WTC11 (cell line): ENCODE measurements around the gene NEMP2. TPM values are rescaled to one million over a fixed set of nuclear protein-coding genes. Genes with fewer than 3 reads are reported as not detected.
"Not testable (repeated sequence)": the region's sequence is repeated elsewhere in the genome, so short reads cannot be mapped to it uniquely, and the experiment has no call there.

Source experiments
- ATAC-seq: fragments of 200-7000 bp; cut with Tn5 transposase; 2 replicates; pipeline ENCODE4 v1.10.0; 2021; ENCODE audit warnings: mild to moderate bottlenecking, moderate library complexity
- CTCF ChIA-PET: fragments of 300-600 bp; sonication (Branson Sonifier 250); formaldehyde crosslinking; loops from one replicate; lab custom pipeline; 2021; ENCODE audit warnings: antibody characterized with exemption; lab: Charles Lee
- POLR2A ChIA-PET: fragments of 350-600 bp; sonication (Branson Sonifier 250); formaldehyde crosslinking; loops from one replicate; lab custom pipeline; 2021; ENCODE audit warnings: antibody characterized with exemption; lab: Charles Lee
- DNase-seq: peaks from one replicate; pipeline ENCODE4 v3.0.0; 2021; ENCODE audit warnings: low spot score
- H3K27ac Mint-ChIP-seq: 2 replicates; pipeline ENCODE4 v1.8.0; 2021; ENCODE audit warnings: mixed read lengths
- H3K27me3 Mint-ChIP-seq: 2 replicates; pipeline ENCODE4 v1.8.0; 2021; ENCODE audit warnings: low read depth, mild to moderate bottlenecking, moderate library complexity, mixed read lengths
- H3K36me3 Mint-ChIP-seq: 2 replicates; pipeline ENCODE4 v1.8.0; 2021; ENCODE audit warnings: mixed read lengths
- H3K4me1 Mint-ChIP-seq: 2 replicates; pipeline ENCODE4 v1.8.0; 2022; ENCODE audit warnings: mixed read lengths
- H3K4me3 Mint-ChIP-seq: 2 replicates; pipeline ENCODE4 v1.8.0; 2021; ENCODE audit warnings: mild to moderate bottlenecking, moderate library complexity, mixed read lengths
- H3K9me3 Mint-ChIP-seq: 2 replicates; pipeline ENCODE4 v1.8.0; 2021; ENCODE audit warnings: mixed read lengths
- CREB1 ChIP-seq: sonication (generic); formaldehyde crosslinking; IDR thresholded peaks from 2 replicates; pipeline ENCODE4 v1.8.0; 2023; ENCODE audit warnings: mild to moderate bottlenecking, missing genetic modification reagents
- ESRRA ChIP-seq: sonication (generic); formaldehyde crosslinking; IDR thresholded peaks from 2 replicates; pipeline ENCODE4 v1.8.1; 2022; ENCODE audit warnings: mild to moderate bottlenecking, missing genetic modification reagents, borderline replicate concordance
- ETV6 ChIP-seq: sonication (generic); formaldehyde crosslinking; IDR thresholded peaks from 2 replicates; pipeline ENCODE4 v1.8.1; 2022; ENCODE audit warnings: mild to moderate bottlenecking, missing genetic modification reagents
- HMGA2 ChIP-seq: fragments of 250-450 bp; sonication (Bioruptor Pico); IDR thresholded peaks from 2 replicates; pipeline ENCODE4 v1.4.0; 2021; ENCODE audit warnings: mild to moderate bottlenecking, moderate library complexity
- KAT7 ChIP-seq: sonication (generic); formaldehyde crosslinking; IDR thresholded peaks from 2 replicates; pipeline ENCODE4 v1.8.1; 2023; ENCODE audit warnings: missing genetic modification reagents, mild to moderate bottlenecking, borderline replicate concordance
- MXD4 ChIP-seq: fragments of 250-450 bp; sonication (Bioruptor Pico); IDR thresholded peaks from 2 replicates; pipeline ENCODE4 v1.8.0; 2021; ENCODE audit warnings: mild to moderate bottlenecking, moderate library complexity, borderline replicate concordance
- PRDM15 ChIP-seq: sonication (generic); formaldehyde crosslinking; IDR thresholded peaks from 2 replicates; pipeline ENCODE4 v1.8.0; 2022; ENCODE audit warnings: missing genetic modification reagents
- TCF7 ChIP-seq: sonication (generic); formaldehyde crosslinking; IDR thresholded peaks from 2 replicates; pipeline ENCODE4 v1.8.0; 2022; ENCODE audit warnings: mild to moderate bottlenecking, low read depth, missing genetic modification reagents, moderate library complexity
- TEAD1 ChIP-seq: sonication (generic); formaldehyde crosslinking; IDR thresholded peaks from 2 replicates; pipeline ENCODE4 v1.8.0; 2022; ENCODE audit warnings: mild to moderate bottlenecking, missing genetic modification reagents
- TEAD4 ChIP-seq: sonication (generic); formaldehyde crosslinking; IDR thresholded peaks from 2 replicates; pipeline ENCODE4 v1.8.0; 2022; ENCODE audit warnings: mild to moderate bottlenecking, missing genetic modification reagents
- ZMAT4 ChIP-seq: fragments of 250-450 bp; sonication (Bioruptor Pico); IDR thresholded peaks from 2 replicates; pipeline ENCODE4 v1.9.0; 2021; ENCODE audit warnings: mild to moderate bottlenecking
- ZNF232 ChIP-seq: sonication (generic); formaldehyde crosslinking; IDR thresholded peaks from 2 replicates; pipeline ENCODE4 v1.8.0; 2022; ENCODE audit warnings: mild to moderate bottlenecking, missing genetic modification reagents
- ZNF263 ChIP-seq: sonication (generic); formaldehyde crosslinking; IDR thresholded peaks from 2 replicates; pipeline ENCODE4 v1.8.1; 2022; ENCODE audit warnings: low read depth, mild to moderate bottlenecking, moderate library complexity, missing genetic modification reagents
- ZNF317 ChIP-seq: sonication (generic); formaldehyde crosslinking; IDR thresholded peaks from 2 replicates; pipeline ENCODE4 v1.8.1; 2023; ENCODE audit warnings: low read depth, mild to moderate bottlenecking, moderate library complexity, missing genetic modification reagents, borderline replicate concordance
- total RNA-seq: library from RNA; stranded (reverse); gene quantifications from 3 replicates; pipeline ENCODE4 v1.2.3, GENCODE V29; 2021
- TF ChIP-seq, protein P1 (sequence below): fragments of 250-450 bp; sonication (Bioruptor Pico); conservative IDR thresholded peaks from 2 replicates; pipeline ENCODE4 v1.9.0; 2021; ENCODE audit warnings: mild to moderate bottlenecking
- TF ChIP-seq, protein P2 (sequence below): sonication (generic); formaldehyde crosslinking; IDR thresholded peaks from 2 replicates; pipeline ENCODE4 v1.8.1; 2023; ENCODE audit warnings: mild to moderate bottlenecking, missing genetic modification reagents, borderline replicate concordance

NEMP2 gene
- total RNA-seq, 1 experiment from 2014 or later: 7.2 TPM

- no peak for TF ChIP-seq TEAD1 (CRISPR knock-in tag)
- no peak for TF ChIP-seq KAT7 (CRISPR knock-in tag)
- TF ChIP-seq, protein P1, sequence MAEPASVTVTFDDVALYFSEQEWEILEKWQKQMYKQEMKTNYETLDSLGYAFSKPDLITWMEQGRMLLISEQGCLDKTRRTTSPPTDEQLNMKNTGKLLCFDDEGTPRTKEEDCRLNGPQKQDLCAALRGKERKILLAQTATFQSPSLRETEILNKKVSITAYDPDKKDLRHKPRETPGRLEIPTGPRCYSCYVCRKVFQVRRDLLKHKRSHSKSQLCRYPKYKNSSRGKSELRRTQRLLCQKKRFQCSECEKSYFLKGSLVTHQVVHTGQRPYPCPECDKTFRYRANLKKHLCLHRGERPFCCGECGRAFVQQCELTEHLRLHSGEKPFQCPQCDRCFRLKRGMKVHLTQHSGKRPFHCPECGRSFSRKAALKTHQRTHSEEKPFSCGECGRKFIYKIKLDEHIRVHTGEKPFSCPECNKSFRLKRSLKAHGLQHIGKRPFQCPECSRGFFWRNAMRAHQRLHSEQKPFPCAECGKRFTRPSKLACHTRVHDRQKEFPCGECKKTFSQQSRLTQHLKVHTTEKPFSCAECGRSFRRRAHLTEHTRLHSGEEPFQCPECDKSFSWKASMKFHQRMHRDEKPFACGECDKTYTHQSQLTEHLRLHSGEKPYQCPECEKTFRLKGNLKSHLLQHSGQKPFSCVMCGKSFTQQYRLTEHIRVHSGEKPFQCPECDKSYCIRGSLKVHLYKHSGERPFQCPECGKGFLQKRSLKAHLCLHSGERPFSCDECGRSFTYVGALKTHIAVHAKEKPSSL: no peak
- no peak for TF ChIP-seq ZNF317
- TF ChIP-seq TEAD4 (CRISPR knock-in tag): no peak
- no peak for TF ChIP-seq TCF7 (CRISPR knock-in tag)
- TF ChIP-seq CREB1 (CRISPR knock-in tag): no peak
- TF ChIP-seq, protein P2, sequence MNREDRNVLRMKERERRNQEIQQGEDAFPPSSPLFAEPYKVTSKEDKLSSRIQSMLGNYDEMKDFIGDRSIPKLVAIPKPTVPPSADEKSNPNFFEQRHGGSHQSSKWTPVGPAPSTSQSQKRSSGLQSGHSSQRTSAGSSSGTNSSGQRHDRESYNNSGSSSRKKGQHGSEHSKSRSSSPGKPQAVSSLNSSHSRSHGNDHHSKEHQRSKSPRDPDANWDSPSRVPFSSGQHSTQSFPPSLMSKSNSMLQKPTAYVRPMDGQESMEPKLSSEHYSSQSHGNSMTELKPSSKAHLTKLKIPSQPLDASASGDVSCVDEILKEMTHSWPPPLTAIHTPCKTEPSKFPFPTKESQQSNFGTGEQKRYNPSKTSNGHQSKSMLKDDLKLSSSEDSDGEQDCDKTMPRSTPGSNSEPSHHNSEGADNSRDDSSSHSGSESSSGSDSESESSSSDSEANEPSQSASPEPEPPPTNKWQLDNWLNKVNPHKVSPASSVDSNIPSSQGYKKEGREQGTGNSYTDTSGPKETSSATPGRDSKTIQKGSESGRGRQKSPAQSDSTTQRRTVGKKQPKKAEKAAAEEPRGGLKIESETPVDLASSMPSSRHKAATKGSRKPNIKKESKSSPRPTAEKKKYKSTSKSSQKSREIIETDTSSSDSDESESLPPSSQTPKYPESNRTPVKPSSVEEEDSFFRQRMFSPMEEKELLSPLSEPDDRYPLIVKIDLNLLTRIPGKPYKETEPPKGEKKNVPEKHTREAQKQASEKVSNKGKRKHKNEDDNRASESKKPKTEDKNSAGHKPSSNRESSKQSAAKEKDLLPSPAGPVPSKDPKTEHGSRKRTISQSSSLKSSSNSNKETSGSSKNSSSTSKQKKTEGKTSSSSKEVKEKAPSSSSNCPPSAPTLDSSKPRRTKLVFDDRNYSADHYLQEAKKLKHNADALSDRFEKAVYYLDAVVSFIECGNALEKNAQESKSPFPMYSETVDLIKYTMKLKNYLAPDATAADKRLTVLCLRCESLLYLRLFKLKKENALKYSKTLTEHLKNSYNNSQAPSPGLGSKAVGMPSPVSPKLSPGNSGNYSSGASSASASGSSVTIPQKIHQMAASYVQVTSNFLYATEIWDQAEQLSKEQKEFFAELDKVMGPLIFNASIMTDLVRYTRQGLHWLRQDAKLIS (CRISPR knock-in tag): no peak
- TF ChIP-seq ETV6 (CRISPR knock-in tag): no peak
- no peak for TF ChIP-seq ZNF232 (CRISPR knock-in tag)
- no peak for TF ChIP-seq PRDM15 (CRISPR knock-in tag)
- TF ChIP-seq MXD4: no peak
- TF ChIP-seq HMGA2: no peak
- no peak for TF ChIP-seq ZMAT4
- TF ChIP-seq ESRRA (CRISPR knock-in tag): no peak
- no peak for TF ChIP-seq ZNF263
Measured at GRCh38 chr2:190468814-190469569, 65.5 kb downstream of the NEMP2 start (continued).

DNA sequence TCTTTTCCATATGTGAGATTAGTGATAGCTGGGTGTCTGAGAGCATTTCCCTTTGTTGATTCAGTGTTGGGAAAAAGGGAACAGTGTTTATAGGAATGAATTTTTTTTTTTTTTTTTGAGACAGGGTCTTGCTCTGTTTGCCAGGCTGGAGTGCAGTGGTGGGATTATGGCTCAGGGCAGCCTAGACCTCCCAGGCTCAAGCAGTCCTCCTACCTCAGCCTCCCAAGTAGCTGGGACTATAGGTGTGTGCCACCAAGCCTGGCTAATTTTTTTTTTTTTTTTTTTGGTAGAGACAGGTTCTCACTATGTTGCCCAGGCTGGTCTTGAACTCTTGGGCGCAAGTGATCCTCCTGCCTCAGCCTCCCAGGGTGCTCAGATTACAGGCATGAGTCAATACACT lies 66.2 kb downstream of the NEMP2 start:
- peaks cover 19% of the 10 kb centered on the region for H3K4me1 Mint-ChIP-seq
- DNase-seq, ATAC-seq, POLR2A ChIA-PET, H3K27me3 Mint-ChIP-seq, H3K4me3 Mint-ChIP-seq, H3K27ac Mint-ChIP-seq: not testable (repeated sequence)
- CTCF ChIA-PET: interaction anchor here (1.1 kb wide), 1 partner anchor 191 kb away, joined by 3 read pairs; no protein-coding TSS in a partner anchor
- peaks cover 26% of the 10 kb centered on the region for H3K36me3 Mint-ChIP-seq
- peaks cover 29% of the 10 kb centered on the region for H3K9me3 Mint-ChIP-seq
